ENCODE results near the gene SLC26A9.
"Not testable (repeated sequence)": the region's sequence is repeated elsewhere in the genome, so short reads cannot be mapped to it uniquely, and the experiment has no call there.

The SLC26A9 gene

GRCh38 chr1:205896351-205896750 lies 46.9 kb downstream of the SLC26A9 start:
- no peak for DNase-seq (ENCODE audit: low read depth)
- no peak overlapping the region for H3K4me3 ChIP-seq (ENCODE audit: control insufficient read depth, low read depth, low read length)
- no peak for TF ChIP-seq CTCF (conservative IDR thresholded peaks at IDR 0.05; ENCODE audit: control insufficient read depth, insufficient read depth, low read depth, low read length)

GRCh38 chr1:205894119-205894518 lies 49.1 kb downstream of the SLC26A9 start:
- DNase-seq (ENCODE audit: low read depth); H3K4me3 ChIP-seq (ENCODE audit: control insufficient read depth, low read depth, low read length): not testable (repeated sequence)

- not testable (repeated sequence) for DNase-seq (ENCODE audit: low read depth); H3K4me3 ChIP-seq (ENCODE audit: control insufficient read depth, low read depth, low read length)
Measured at GRCh38 chr1:205892175-205892574, 51.1 kb downstream of the SLC26A9 start.

- DNase-seq (ENCODE audit: low read depth); H3K4me3 ChIP-seq (ENCODE audit: control insufficient read depth, low read depth, low read length): not testable (repeated sequence)
Measured at GRCh38 chr1:205891481-205891880, 51.8 kb downstream of the SLC26A9 start.

DNA sequence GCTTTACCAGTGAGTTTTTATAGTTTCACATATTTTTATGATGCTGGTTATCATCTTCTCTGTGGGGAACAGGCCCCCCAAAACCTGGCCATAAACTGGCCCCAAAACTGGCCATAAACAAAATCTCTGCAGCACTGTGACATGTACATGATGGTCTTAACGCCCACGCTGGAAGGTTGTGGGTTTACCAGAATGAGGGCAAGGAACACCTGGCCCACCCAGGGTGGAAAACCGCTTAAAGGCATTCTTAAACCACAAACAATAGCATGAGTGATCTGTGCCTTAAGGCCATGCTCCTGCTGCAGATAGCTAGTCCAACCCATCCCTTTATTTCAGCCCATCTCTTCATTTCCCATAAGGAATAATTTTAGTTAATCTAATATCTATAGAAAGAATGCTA lies 52.6 kb downstream of the SLC26A9 start:
- DNase-seq (ENCODE audit: low read depth): not testable (repeated sequence)

DNA sequence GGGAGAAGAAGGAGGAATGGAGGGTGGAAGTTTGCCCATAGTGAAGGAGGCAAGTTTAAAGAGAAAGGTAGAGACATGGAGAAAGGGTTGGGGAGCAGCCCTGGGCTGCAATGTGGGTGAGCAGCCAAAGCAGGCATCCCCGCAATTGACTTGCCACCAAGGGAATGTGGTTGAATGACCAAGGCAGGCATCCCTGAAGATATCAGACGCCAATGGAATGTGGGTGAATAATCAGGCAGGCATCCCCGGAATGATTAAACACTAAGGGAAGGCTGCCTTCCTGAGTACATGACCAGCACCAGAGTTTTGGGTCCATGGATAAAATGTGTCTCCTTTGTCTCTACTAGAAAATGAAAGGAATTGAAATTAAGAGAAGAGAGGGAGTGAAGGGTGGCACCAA lies 53.5 kb downstream of the SLC26A9 start:
- H3K4me3 ChIP-seq (ENCODE audit: control insufficient read depth, low read depth, low read length): not testable (repeated sequence)
- peak; percentile 42 for DNase-seq (ENCODE audit: low read depth)

More for the DNA sequence above, 52.6 kb downstream of the SLC26A9 start:
- not testable (repeated sequence) for H3K4me3 ChIP-seq (ENCODE audit: control insufficient read depth, low read depth, low read length)

DNA sequence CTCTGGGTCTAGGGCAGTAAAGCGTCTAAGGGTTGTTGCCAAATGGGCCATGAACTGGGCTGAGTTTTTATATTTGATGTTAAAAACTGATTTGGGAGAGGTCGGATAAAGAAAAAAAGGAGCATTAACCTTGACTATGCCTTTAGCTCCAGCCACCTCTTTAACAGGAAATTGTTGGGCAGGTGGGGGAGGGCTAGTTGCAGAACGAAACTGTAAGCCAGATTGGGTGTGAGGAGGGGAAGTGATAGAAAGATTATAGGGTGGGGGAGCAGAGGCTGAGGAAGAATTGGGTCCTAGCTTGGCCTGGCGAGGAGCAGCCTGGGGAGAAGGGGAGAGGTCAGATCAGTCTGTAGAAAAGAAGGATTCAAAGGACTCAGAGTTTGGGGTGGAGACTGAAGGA lies 54.2 kb downstream of the SLC26A9 start:
- not testable (repeated sequence) for DNase-seq (ENCODE audit: low read depth); H3K4me3 ChIP-seq (ENCODE audit: control insufficient read depth, low read depth, low read length)

GRCh38 chr1:205883792-205884191 lies 59.5 kb downstream of the SLC26A9 start:
- no peak for TF ChIP-seq CTCF (conservative IDR thresholded peaks at IDR 0.05; ENCODE audit: control insufficient read depth, insufficient read depth, low read depth, low read length)
- DNase-seq (ENCODE audit: low read depth): no peak

DNA sequence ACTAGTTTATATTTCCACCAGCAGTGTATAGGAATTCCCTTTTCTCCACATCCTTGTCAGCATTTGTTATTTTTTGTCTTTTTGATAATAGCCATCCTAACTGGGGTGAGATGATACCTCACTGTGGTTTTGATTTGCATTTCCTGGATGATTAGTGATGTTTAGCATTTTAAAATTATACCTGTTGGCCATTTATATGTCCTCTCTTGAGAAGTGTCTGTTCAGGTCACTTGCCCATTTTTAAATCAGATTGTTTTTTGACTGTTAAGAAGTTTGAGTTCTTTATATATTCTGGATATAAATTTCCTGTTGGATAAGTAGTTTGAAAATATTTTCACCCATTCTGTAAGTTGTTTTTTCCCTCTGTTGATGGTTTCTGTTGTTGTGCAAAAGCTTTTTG lies 62.3 kb downstream of the SLC26A9 start:
- H3K4me3 ChIP-seq (ENCODE audit: control insufficient read depth, low read depth, low read length): no peak overlapping the region
- TF ChIP-seq CTCF (conservative IDR thresholded peaks at IDR 0.05; ENCODE audit: control insufficient read depth, insufficient read depth, low read depth, low read length): no peak
- DNase-seq (ENCODE audit: low read depth): no peak

More at GRCh38 chr1:205883792-205884191, 59.5 kb downstream of the SLC26A9 start:
- H3K4me3 ChIP-seq (ENCODE audit: control insufficient read depth, low read depth, low read length): no peak overlapping the region

DNA sequence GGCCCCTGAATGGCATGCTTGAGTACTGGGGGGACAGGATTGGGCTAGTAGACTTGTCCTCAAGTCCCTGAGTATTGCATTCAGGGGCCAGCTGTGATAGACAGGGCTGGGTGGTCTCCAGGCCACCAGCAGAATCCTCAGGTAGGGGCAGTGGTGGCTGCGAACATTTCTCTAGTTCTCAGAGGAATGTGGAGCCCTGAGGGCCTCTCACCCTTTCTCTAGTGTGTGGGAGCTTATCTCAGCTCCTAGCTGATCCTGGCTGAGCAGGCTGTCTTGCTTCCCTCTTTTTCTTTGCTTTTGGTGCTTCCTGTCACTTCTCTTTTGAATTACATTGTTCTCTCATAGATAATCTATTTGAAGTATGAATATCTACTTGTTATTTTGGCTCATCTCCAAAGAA lies 63.3 kb downstream of the SLC26A9 start:
- no peak for TF ChIP-seq CTCF (conservative IDR thresholded peaks at IDR 0.05; ENCODE audit: control insufficient read depth, insufficient read depth, low read depth, low read length)
- no peak overlapping the region for H3K4me3 ChIP-seq (ENCODE audit: control insufficient read depth, low read depth, low read length)

More for the DNA sequence above, 63.3 kb downstream of the SLC26A9 start:
- DNase-seq (ENCODE audit: low read depth): no peak

All from fibroblast of mammary gland (primary cell).